SK-N-SH treated with all-trans-retinoic acid at 6 μM for 48 hours (cell line): ENCODE data around the gene ECM1.

Source experiments
- BACH2 ChIP-seq: fragments of 250-450 bp; sonication (Bioruptor Pico); IDR thresholded peaks from 2 replicates; pipeline ENCODE4 v1.9.0; 2021; ENCODE audit warnings: mild to moderate bottlenecking, borderline replicate concordance
- ESRRG ChIP-seq: fragments of 250-450 bp; sonication (Bioruptor Pico); IDR thresholded peaks from 2 replicates; pipeline ENCODE4 v1.6.1; 2021; ENCODE audit warnings: mild to moderate bottlenecking
- GLIS3 ChIP-seq: fragments of 250-450 bp; sonication (Bioruptor Pico); IDR thresholded peaks from 2 replicates; pipeline ENCODE4 v1.5.0; 2020; ENCODE audit warnings: mild to moderate bottlenecking, moderate library complexity
- ISL1 ChIP-seq: fragments of 250-450 bp; sonication (Bioruptor Pico); IDR thresholded peaks from 2 replicates; pipeline ENCODE4 v2.1.2; 2022; ENCODE audit warnings: mild to moderate bottlenecking, moderate library complexity
- RARB ChIP-seq: fragments of 250-450 bp; sonication (Bioruptor Pico); IDR thresholded peaks from 2 replicates; pipeline ENCODE4 v1.8.0; 2021; ENCODE audit warnings: mild to moderate bottlenecking, moderate library complexity
- TCF4 ChIP-seq: fragments of 250-450 bp; sonication (Bioruptor Pico); IDR thresholded peaks from 2 replicates; pipeline ENCODE4 v1.8.0; 2021; ENCODE audit warnings: mild to moderate bottlenecking, moderate library complexity, borderline replicate concordance
- ZC3H10 ChIP-seq: fragments of 250-450 bp; sonication (Bioruptor Pico); IDR thresholded peaks from 2 replicates; pipeline ENCODE4 v1.5.1; 2021; ENCODE audit warnings: mild to moderate bottlenecking, moderate library complexity
- ZFP3 ChIP-seq: fragments of 250-450 bp; sonication (Bioruptor Pico); IDR thresholded peaks from 2 replicates; pipeline ENCODE4 v1.5.0; 2020; ENCODE audit warnings: mild to moderate bottlenecking, moderate library complexity
- ZNF70 ChIP-seq: fragments of 450-650 bp; formaldehyde crosslinking; IDR thresholded peaks from 2 replicates; pipeline ENCODE4 v1.5.0; 2020; ENCODE audit warnings: mild to moderate bottlenecking, moderate library complexity
- ZNF8 ChIP-seq: fragments of 450-650 bp; formaldehyde crosslinking; IDR thresholded peaks from 2 replicates; pipeline ENCODE4 v1.5.0; 2020; ENCODE audit warnings: mild to moderate bottlenecking, moderate library complexity
- TF ChIP-seq, protein P1 (sequence below): fragments of 250-450 bp; sonication (Bioruptor Pico); IDR thresholded peaks from 2 replicates; pipeline ENCODE4 v1.8.0; 2020; ENCODE audit warnings: mild to moderate bottlenecking, moderate library complexity, borderline replicate concordance
- TF ChIP-seq, protein P2 (sequence below): fragments of 250-450 bp; sonication (Bioruptor Pico); IDR thresholded peaks from 2 replicates; pipeline ENCODE4 v1.5.1; 2020; ENCODE audit warnings: low read depth, mild to moderate bottlenecking, moderate library complexity

DNA sequence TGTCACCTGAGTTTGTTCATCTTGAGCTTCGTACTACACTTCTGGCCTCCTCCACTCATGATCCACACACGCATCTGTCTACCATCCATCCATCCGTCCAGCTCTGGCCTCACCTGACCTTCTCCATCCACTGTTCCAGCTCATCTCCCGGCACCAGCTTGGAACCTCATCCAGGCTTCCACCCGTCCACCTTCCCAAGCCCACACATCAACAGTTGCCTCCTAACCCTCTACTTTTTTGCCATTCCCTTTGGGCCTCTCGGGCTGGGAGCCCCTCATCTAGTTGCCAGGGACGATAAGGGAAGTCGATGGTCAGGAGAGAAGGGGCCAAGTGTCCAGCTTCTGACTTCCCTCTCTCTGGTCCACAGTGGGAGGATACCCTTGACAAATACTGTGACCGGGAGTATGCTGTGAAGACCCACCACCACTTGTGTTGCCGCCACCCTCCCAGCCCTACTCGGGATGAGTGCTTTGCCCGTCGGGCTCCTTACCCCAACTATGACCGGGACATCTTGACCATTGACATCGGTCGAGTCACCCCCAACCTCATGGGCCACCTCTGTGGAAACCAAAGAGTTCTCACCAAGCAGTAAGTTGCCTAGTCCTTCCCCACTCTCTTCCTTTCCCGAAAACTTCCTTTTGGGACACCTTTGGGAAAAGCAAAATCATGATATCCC lies 4.2 kb downstream of the ECM1 start:
- TF ChIP-seq, protein P1, sequence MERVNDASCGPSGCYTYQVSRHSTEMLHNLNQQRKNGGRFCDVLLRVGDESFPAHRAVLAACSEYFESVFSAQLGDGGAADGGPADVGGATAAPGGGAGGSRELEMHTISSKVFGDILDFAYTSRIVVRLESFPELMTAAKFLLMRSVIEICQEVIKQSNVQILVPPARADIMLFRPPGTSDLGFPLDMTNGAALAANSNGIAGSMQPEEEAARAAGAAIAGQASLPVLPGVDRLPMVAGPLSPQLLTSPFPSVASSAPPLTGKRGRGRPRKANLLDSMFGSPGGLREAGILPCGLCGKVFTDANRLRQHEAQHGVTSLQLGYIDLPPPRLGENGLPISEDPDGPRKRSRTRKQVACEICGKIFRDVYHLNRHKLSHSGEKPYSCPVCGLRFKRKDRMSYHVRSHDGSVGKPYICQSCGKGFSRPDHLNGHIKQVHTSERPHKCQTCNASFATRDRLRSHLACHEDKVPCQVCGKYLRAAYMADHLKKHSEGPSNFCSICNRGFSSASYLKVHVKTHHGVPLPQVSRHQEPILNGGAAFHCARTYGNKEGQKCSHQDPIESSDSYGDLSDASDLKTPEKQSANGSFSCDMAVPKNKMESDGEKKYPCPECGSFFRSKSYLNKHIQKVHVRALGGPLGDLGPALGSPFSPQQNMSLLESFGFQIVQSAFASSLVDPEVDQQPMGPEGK (CRISPR knock-in tag): no peak
- TF ChIP-seq ISL1 (CRISPR knock-in tag): no peak
- no peak for TF ChIP-seq RARB (CRISPR knock-in tag)
- no peak for TF ChIP-seq TCF4 (CRISPR knock-in tag)
- no peak for TF ChIP-seq ZFP3 (CRISPR knock-in tag)
- no peak for TF ChIP-seq ZNF8 (CRISPR knock-in tag)
- TF ChIP-seq GLIS3 (CRISPR knock-in tag): no peak
- TF ChIP-seq BACH2 (CRISPR knock-in tag): no peak
- no peak for TF ChIP-seq ZNF70
- TF ChIP-seq, protein P2, sequence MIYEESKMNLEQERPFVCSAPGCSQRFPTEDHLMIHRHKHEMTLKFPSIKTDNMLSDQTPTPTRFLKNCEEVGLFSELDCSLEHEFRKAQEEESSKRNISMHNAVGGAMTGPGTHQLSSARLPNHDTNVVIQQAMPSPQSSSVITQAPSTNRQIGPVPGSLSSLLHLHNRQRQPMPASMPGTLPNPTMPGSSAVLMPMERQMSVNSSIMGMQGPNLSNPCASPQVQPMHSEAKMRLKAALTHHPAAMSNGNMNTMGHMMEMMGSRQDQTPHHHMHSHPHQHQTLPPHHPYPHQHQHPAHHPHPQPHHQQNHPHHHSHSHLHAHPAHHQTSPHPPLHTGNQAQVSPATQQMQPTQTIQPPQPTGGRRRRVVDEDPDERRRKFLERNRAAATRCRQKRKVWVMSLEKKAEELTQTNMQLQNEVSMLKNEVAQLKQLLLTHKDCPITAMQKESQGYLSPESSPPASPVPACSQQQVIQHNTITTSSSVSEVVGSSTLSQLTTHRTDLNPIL (CRISPR knock-in tag): no peak
- no peak for TF ChIP-seq ZC3H10 (CRISPR knock-in tag)
- TF ChIP-seq ESRRG (CRISPR knock-in tag): no peak
